ENCODE measurements around the gene PTPRN2.

Gene PTPRN2

GRCh38 chr7:157657741-157658740 lies 929.6 kb downstream of the PTPRN2 start:
- DNase-seq = no peak

GRCh38 chr7:157656195-157656769 lies 931.3 kb downstream of the PTPRN2 start:
- no peak for DNase-seq

GRCh38 chr7:157654350-157654749 lies 933.3 kb downstream of the PTPRN2 start:
- DNase-seq = no peak

DNA sequence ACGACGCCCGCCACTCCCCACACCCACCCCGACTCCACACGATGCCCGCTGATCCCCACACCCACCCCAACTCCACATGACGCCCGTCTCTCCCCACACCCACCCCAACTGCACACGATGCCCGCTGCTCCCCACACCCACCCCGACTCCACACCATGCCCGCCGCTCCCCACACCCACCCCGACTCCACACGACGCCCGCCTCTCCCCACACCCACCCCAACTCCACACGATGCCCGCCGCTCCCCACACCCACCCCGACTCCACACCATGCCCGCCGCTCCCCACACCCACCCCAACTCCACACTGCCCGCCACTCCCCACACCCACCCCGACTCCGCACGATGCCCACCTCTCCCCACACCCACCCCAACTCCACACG lies 933.8 kb downstream of the PTPRN2 start:
- no peak for DNase-seq

DNA sequence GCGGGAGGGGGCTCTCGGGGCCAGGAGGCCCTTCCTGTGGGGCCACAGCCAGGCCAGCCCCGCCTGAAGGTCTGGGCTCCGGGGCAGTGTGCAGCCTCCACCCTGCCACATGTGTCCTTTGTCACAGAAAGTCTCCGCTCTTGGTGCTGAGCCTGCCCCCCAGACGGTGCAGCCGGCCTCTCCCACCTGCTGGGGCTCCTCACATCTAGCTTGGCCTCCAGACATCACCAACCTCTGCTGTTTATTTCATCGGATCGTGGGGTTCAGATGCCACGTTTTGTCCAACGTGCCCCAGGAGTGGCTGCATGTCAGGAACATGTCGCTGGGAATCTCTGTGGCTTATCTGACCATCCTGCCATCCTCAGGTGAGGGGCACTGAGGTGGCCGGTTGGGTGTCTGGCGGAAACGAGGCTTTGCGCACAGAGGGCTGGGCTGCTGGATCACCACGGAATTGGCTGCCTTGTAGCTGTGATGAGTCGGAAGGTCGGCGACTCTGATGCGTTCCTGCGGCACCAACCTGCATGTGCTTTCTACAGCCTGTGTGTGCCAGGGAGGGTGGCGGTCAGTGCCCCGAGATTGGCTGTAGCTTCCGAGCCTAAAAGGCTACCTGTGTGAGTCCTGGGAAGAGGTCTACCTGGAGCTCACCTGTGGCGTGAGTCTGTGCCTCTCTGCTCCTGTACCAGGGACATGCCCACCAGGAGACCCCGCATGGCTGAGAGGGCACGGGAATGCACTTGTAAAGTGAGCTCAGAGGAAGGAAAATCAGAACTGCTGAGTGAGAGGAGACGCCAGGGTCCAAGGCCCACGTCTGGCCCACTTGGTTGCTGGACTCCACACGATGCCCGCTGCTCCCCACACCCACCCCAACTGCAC lies 934.4 kb downstream of the PTPRN2 start:
- no peak for DNase-seq

DNA sequence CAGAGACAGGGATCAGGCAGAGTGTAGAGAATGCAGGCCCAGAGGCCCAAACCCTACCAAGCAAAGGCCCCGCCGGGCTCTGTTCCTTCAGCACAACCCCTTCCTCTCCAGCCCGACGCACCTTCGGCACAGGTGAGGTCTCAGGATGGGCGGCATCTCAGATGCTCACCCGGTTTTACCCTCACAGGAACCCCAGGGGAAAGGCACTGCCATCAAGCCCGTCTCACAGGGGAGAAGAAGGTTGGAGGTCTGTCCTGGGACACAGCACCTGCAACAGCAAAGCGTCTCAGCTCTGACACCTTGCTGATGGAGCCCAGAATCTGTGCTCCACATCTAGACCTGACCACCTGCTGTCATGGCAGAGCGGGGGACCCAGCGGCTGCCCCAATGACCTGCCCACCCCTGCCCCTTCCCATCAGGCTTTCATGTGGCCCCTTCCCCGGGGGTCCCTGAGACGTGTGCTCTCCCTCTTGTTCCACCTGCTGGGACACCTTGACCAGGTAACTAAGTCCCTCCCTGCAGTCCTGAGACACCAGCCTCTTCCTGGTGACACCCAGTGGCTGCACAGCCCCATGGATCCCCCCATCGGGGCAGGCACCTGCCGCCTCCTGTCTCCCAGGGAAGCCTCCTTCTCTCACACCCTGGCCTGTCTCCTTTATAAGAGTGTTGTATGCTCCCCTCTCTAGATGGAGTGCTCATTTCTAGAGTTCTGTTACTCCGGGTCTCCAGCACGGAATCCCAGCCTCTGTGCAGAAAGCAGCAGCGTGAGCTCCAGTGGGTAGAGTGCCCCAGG lies 935.3 kb downstream of the PTPRN2 start:
- no peak for DNase-seq

DNA sequence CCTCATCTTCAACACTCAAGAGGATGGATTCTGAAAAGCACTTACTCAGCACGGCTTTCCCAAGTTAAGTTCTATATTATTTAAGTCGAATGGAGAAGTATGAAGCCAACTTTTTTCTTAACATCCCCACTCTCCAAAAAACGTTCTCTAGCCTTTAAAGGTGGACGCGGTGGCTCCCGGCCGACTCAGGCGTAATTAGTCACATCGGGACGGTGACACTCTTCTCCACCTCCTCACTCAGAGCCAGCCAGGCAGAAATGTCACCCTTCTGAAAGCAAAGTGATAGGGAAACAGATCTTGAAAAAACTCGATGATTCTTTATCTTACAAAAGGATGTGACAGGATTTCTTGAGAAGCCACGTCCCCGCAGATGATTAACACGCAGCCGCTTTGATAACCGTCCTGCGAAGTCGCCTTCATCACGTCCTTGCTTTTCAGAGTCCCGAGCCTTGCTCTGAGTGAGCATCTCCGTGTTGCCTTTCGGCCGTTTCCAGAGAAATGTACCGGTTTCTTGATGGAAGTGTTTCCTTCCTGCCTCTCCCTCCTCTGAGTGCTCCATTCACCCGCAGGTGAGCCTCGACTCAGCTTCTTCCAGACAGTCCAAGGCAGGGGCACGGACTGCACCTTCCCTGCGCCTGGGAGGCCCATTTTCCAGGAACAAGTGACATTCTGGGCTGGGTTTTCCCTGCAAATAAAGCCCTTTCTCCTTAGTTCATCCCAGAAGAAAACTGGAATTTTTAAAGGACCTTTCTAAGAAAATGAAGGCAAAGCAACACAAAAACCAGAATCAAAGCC lies 936.1 kb downstream of the PTPRN2 start:
- no peak for DNase-seq

DNA sequence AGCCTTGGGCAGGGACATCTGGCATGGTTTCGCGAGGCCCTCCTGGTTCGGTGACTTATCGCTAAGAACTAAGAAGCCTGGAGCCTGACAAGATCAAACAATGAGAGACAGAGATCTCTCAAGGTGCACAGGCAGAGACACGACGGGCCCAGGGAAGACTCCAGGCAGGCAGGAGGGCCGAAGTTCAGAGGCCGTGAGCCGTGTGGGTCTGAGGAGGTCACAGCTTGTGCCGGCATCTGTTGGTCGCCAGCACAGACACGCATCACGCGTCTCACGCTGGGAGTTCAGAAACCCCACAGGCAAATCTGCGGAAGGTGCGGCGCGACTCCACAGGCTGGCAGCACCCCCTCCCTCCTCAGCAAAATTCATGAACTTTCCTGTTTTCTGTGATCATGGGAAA lies 936.8 kb downstream of the PTPRN2 start:
- DNase-seq = no peak

- DNase-seq = no peak
Observed at GRCh38 chr7:157650131-157650631, 937.4 kb downstream of the PTPRN2 start.

DNA sequence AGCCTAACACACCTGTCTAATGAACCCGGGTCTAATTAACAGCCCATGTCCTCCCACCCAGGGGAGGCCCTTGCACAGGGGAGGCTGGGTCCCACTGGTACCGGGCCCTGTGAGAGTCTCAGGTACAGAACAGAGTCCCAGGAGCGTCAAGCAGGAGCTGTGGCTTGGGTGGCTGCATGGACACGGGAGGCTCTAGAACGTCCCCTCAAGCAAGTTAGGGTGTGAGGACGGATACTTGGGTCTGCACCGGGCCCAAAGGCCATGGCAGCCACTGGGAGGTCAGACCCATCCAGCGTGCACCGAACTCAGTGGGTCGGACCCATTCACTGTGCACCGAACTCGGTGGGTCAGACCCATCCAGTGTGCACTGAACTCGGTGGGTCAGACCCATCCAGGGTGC lies 941.1 kb downstream of the PTPRN2 start:
- no peak for DNase-seq

DNA sequence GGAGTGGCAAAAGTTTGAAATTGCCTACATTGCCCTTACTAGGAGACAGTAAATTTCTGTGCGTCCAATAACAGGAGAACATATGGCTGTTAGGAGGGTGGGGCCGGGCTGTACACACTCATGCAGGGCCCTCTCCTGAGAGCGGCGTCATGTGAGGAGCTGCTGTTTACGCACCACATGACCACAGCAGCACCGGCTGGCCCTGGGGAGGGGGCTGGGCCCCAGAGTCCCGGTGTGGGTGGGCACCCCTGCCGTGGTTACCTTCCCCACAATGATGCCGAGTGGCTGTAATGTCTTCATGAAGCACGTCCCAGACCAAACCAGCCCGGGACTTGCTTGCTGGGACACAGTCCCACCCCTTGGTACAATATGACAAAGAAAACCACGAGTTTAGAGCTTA lies 942.1 kb downstream of the PTPRN2 start:
- DNase-seq = no peak

DNA sequence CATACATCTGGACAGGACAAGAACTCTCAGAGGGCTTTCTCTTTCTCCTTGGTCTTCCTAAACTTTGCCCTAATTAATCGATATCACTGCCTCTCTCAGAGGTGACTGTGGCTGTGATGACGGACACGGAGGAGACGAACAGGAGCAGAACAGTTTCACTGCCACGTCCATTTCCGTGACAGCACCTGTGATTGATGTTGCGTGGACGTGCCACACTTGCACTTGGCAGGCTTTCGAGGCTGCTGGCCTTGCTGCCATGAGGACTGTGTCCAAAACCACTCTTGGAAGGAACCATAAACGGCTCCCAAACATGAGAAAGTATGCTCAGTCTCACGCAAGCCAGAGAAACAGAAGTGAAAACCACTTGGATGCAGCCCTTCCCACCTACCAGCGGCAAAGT lies 942.7 kb downstream of the PTPRN2 start:
- no peak for DNase-seq

DNA sequence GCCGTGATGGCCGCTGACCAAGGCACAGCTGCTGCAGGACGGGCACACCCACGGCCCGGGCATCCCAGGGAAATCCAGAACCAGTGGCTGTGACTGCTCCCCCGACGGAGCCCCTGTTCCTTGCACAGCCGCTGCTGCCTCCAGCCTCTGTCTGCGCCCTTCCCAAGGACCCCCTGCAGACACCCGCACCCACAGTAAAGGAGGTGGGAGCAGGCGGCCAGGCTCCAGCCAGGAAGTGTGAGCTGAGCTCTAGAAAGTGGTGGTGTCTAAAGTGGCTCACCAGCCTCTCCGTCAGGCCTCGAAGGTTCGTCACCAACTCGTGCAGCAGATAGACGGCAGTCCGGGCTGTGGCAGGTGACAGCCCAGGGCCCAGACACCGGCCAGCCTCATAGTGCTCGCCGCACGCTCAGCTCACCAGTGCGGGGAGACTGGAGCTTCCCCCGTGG lies 944.1 kb downstream of the PTPRN2 start:
- DNase-seq = no peak

DNA sequence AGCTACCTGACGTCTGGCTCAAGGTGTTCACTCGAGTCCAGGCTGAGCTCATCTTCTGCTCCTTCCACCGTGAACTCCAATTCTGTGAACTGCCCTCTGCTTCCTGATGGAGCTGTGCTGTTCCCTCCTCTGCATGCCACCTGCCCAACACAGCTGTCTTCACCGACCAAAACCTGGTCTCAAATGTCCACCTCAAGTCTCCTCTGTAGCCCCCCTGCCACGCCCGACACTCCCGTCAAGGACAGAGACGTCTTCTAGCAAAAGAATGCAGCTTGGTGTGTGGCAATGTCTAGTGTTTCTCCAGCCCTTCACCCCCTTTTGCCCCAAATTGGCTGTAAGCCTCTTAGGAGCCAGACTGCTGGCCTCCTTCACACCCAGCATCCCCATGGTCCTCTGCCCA lies 945.8 kb downstream of the PTPRN2 start:
- DNase-seq = no peak

GRCh38 chr7:157640144-157640543 lies 947.5 kb downstream of the PTPRN2 start:
- no peak for DNase-seq

- DNase-seq = no peak
Observed at GRCh38 chr7:157638563-157638962, 949.1 kb downstream of the PTPRN2 start.

GRCh38 chr7:157637216-157637949 lies 950.2 kb downstream of the PTPRN2 start:
- DNase-seq = no peak

- no peak for DNase-seq
Observed at GRCh38 chr7:157635669-157636068, 952.0 kb downstream of the PTPRN2 start.

DNA sequence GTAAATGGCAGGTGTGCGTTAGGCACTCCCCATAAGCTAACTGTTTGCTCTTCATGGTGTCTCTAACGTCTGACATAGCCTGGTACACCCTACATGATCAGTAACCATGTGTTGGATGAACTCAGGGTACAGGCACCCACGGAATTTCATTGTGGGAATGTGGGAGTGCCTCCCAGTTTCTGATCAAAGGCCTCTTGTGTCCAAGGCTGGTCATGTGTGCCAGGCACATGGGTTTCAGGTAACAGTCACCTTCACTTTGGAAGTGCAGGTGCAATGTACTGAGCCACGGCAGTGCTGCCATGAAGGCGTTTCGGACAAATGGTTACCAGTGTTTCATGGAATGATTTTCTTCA lies 952.5 kb downstream of the PTPRN2 start:
- DNase-seq = no peak

DNA sequence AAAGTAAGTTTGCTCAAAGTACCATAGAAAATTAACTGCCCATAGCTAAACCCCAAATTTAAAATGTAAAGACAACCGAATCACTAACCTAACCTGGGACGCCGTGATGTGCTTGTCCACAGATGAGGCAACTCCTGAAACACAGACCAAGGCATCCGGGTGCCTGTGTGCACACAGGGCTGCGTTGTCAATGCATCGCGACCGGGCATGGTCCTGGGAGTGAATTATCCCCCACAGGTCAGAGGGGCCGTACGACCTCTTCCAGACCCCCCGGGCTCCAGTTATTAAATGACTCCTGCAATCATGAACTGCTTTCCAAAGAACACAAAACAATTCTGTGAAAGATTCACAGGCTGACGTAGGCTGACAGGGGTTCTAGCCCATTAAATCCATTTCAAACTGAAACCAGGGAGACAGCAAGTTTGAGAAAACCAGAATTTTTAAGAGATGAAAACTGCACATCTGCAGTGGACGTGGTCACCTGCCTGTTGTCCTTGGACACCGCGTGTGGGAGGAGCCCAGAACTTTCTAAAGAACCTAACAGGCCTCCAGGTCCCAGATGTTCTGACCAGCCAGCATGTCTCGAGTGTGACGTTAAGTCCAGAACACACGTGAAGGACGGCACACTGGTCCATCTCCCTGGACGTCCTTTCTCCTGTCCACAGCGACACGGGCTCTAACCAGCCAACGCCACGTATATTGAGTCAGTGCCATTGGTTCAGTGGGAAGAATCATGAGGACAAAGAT lies 953.0 kb downstream of the PTPRN2 start:
- DNase-seq = no peak

All from stimulated activated CD4-positive, alpha-beta T cell treated with anti-CD3 and anti-CD28 coated beads, Interleukin-15, amount 100 ng/mL, for 24 hours (primary cell).